Right lobe of liver (tissue), 4 donors: ENCODE results near the gene RNU1-4.
"Not testable (repeated sequence)": the region's sequence is repeated elsewhere in the genome, so short reads cannot be mapped to it uniquely, and the experiment has no call there.

ENCODE experiments used
- POLR2A ChIP-seq: fragments of 450-650 bp; IDR thresholded peaks from one replicate; pipeline ENCODE4 v1.6.1; 2017; ENCODE audit warnings: antibody characterized with exemption, mild to moderate bottlenecking
- TF ChIP-seq, protein P1 (sequence below), 4 donors: fragments of 200-600 bp in 3 of 4; fragments of 450-650 bp in 1 of 4; IDR thresholded peaks; one replicate each; pipeline versions ENCODE4 v1.5.1 to v1.8.0; 2016 to 2022; ENCODE audit warnings: antibody characterized with exemption in 4 of 4, mild to moderate bottlenecking in 2 of 4
- donor health status: DM: no; HTN: no; CAD: no.
- donor health status: DM: no; HTN: no; CAD: no.
- donor health status: DM: no; HTN: yes; CAD: no.

DNA sequence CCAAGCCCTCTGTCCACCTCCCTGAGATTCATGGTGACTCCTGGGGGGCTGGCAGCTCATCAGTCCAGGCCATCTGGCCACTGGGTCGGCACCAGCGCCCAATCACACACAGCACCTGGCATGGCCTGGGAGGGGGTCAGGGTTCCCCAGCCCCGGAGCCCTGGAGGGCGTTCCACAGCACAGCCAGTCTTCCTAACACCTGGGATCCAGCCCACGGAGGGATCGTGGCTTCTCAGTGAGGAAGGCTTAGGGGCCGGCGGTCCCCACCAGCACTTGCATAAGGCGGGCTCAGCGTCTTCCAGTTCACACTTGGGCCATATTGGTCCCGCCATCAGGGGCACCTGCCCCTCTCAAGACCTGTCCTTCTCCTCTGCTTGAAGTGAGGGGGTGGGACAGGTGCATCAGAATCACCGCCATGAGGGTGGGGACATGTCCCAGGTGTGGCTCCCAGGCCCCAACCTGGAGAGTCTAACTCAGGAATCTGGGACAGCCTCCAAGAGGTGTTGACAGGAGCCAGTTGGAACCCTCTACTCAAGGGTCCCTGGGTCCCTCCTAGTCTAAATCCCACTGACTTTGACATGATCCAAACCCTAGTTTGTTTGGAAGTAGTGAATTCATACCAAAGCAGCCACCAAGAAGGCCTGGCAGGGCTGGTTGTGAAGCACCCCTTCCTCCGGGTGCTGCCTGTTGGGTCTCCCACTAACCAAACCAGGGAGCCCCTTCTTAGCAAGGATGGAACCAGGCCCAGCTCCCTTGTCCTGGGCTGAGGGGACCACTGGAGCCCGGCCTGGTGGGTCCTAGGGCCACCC lies 22.0 kb upstream of the RNU1-4 start:
- not testable (repeated sequence) for TF ChIP-seq POLR2A
- TF ChIP-seq, protein P1, sequence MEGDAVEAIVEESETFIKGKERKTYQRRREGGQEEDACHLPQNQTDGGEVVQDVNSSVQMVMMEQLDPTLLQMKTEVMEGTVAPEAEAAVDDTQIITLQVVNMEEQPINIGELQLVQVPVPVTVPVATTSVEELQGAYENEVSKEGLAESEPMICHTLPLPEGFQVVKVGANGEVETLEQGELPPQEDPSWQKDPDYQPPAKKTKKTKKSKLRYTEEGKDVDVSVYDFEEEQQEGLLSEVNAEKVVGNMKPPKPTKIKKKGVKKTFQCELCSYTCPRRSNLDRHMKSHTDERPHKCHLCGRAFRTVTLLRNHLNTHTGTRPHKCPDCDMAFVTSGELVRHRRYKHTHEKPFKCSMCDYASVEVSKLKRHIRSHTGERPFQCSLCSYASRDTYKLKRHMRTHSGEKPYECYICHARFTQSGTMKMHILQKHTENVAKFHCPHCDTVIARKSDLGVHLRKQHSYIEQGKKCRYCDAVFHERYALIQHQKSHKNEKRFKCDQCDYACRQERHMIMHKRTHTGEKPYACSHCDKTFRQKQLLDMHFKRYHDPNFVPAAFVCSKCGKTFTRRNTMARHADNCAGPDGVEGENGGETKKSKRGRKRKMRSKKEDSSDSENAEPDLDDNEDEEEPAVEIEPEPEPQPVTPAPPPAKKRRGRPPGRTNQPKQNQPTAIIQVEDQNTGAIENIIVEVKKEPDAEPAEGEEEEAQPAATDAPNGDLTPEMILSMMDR (IDR thresholded peaks at IDR 0.05): not testable (repeated sequence)
